Fibroblast of peridontal ligament (primary cell): ENCODE data around the gene RADIL.
A peak's percentile ranks its signal among the peaks of the same experiment; 100 is the strongest.
"Not testable (repeated sequence)": the region's sequence is repeated elsewhere in the genome, so short reads cannot be mapped to it uniquely, and the experiment has no call there.

Source experiments
- DNase-seq: peaks from one replicate; pipeline ENCODE4 v3.0.0-alpha.2; 2010; ENCODE audit errors: extremely low read depth

RADIL gene, protein sequence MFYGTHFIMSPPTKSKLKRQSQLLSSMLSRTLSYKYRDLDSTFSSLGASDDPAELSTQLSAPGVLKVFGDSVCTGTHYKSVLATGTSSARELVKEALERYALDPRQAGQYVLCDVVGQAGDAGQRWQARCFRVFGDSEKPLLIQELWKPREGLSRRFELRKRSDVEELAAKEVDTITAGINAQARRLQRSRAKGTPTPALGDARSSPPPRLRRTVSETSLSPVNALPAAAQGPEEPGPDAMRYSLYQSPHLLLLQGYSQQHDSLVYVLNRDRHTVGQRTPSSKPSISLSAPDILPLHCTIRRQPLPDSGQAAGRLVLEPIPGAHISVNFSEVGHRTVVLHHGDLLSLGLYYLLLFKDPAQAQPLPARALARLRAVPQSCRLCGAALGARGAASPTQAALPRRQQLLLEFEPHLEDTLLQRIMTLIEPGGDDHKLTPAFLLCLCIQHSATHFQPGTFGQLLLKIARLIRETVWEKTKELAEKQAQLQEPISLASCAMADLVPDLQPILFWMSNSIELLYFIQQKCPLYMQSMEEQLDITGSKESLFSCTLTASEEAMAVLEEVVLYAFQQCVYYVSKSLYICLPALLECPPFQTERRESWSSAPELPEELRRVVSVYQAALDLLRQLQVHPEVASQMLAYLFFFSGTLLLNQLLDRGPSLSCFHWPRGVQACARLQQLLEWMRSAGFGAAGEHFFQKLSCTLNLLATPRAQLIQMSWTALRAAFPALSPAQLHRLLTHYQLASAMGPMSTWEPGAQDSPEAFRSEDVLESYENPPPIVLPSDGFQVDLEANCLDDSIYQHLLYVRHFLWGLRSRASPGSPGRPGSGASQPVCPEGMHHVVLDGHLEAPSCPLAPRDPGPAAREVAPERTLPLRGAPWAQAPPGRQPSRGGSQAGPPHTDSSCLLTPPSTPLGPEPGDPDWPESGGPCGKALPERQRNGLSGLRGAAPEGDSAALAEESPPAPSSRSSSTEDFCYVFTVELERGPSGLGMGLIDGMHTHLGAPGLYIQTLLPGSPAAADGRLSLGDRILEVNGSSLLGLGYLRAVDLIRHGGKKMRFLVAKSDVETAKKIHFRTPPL

DNA sequence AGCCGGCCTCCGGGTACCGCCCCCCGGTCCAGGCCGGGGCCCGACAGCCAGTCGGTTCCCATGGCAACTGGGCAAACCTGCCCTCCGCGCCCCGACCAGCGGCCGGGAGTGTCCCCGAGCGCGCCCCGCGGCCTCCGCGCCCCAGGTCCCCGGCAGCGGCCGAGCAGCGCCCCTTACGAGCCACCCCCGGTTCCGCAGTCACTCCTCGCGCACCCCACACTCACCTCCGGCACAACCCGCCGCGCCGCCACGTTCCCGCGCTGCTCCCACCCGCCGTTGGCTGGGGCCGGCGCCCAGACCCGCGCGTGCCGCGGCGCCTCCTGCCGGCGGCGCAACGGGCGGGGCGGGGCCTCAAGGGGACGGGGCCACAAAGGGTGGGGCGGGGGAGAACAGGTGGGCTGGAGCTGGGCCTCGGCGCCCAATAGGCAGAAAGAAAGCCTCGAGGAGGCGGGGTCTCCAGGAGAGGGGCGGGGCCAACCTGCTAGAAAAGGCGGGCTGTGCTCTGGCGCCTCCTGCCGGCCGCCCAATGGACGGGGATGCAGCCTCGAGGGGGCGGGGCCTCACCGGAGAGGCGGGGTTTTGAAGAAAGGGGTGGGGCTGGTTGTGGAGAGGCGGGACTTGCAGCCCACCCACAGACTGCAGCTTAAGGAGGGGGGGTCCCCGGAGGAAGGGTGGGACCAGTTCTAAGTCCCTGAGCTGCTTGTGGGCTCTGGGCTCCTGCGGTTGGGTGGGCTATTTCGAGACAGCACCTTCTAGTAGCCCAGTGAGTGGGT lies at the start of gene RADIL:
RADIL (minus strand) TSS at position 345 of the 773 bp plus-strand sequence. CDS start 5,577 bp downstream, outside the sequence.
- DNase-seq, result peak; percentile 81

DNA sequence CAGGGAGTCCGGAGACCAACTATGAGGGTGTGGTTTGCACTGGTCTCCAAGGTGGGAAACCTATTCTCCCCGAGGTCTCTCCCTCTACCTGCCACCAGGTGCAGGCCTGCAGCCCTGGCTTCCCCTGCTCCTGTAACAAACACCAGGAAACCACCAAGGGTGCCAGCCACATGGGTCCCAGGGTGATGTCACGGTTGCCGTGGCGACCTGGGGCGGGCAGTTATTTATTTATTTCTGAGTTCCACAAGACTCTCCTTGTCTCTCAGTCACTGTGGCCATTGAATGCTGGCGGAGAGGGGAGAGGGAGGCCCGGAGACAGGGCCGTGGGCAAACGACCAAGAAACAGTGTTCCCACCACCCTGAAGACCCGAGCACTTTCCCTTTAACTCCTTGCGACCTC lies 48.4 kb upstream of the RADIL start:
- DNase-seq, result no peak

DNA sequence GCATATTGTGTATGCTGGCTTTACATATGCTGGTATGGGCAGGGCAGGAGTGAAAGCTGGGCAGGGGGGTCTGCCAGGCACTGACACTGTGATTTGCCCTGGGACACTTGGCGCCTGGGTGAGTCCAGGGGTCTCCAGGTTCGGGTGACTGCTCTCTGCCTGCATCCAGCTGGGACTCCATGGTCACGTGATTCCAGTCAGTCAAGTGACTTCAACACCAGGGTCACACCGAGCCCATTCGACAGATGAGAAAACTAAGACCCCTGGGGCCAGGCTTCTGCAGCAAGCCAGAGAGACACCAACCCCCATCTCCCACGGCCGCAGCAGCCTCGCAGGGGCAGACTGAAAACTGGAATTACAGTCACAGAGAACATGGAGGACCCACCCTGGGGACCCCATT lies 45.5 kb upstream of the RADIL start:
- DNase-seq, result no peak

DNA sequence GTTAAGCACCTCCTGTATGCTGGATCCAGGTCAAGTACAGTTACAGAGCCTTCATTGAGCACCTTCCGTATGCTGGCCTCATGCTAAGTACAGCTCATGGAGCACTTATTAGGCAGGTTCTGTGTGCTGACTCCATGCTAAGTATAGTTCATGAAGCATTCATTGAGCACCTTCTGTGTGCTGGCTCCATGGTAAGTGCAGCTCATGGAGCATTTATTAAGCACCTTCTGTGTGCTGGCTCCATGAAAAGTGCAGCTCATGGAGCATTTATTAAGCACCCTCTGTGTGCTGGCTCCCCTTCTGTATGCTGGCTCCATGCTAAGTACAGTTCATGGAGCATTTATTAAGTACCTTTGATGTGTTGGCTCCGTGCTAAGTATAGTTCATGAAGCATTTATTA lies 44.9 kb upstream of the RADIL start:
- no peak for DNase-seq

DNA sequence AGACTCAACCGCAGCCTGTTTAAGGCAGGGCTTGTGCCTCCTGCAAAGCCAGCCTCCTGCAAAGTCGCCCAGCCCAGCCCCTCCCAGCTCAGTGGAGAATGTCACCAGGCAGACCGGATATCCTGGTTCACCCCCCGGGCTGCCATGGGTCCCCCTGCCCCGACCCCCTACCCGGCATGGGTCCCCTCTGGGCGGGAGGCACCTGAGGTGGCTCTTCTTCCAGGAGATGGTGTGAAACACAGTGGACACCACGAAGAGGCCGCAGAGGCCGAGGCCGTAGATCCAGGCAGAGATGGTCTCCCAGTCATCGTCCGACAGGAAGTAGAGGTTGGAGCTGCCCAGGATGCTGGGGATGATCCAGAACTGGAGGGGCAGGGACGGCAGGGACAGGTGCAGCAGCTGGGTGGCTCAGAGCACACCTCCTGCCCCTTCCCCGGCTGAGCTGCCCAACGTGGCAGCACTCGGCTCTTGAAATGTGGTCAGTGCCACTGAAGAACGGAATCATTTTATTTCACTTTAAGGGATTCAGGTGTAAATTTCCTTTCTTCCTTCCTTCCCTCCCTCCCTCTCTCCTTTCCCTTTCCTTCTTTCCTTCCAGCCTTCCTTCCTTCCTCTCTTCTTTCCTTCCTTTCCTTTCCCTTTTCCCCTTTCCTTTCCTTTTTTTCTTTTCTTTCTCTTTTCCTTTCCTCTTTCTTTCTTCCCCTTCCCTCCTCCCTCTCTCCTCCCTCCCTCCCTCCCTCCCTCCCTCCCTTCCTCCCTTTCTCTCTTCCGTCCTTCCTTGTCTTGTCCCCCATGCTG lies 36.7 kb upstream of the RADIL start:
- DNase-seq, result no peak

DNA sequence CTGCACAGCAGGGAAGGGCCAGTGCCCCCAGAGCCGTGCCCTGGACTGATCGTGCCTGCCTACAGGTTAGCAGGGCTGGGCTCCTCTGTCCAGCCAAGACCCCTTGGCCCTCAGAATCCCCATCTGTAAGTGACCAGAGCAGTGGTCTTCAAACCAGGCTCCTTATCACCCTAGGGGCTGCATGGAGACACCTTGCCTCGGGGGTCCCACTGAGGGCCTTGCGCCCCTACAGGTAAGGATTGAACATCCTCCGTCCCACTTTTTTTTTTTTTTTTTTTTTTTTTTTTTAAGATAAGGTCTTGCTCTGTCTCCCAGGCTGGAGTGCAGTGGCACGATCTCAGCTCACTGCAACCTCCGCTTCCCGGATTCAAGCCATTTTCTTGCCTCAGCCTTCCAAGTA lies 32.6 kb upstream of the RADIL start:
- no peak for DNase-seq

DNA sequence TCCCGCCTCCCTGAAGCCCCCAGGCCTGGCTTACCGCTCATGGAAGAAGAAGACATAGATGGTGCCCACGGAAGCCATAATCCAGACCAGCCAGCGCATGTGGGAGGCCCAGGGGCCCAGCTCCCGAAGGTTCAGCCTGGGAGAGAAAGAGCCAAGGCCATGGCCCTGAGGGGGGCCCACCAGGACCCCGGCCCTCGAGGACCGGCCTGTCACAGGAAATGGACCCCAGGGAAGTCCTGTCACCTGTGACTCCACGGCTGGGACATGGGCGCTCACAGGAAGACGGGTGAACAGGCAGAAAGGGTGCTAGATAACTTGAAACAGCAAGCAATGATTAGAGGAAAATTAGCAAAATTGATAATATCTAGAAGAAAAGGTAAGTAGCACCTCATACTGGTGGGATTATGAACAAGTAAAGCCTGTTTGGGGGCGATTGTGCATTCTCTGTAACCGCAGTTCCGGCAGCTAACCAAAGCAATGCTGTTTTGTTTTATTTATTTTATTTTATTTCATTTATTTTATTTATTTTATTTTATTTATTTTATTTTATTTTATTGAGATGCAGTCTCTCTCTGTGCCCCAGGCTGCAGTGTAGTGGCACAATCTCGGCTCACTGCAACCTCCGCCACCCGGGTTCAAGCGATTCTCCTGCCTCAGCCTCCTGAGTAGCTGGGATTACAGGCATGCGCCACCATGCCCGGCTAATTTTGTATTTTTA lies 27.8 kb upstream of the RADIL start:
- DNase-seq, result no peak

DNA sequence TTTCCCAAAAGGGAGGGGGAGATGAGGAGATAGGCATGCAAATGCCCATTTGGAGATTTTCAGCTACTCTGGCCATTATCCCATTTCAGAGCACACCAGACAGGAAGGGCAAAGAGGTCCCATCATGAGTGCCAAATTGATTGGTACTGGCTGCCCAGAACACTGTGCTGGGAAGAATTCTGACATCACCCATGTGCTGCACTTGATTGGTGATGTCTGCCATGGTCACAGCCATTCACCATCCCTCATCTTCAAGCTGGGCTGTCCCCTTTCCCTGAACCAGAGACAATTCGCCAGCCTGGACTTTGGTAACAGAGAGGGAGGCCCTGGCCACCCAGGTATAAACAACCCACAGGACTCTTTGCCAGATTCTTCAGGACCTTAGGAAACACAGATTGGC lies 23.2 kb upstream of the RADIL start:
- no peak for DNase-seq

DNA sequence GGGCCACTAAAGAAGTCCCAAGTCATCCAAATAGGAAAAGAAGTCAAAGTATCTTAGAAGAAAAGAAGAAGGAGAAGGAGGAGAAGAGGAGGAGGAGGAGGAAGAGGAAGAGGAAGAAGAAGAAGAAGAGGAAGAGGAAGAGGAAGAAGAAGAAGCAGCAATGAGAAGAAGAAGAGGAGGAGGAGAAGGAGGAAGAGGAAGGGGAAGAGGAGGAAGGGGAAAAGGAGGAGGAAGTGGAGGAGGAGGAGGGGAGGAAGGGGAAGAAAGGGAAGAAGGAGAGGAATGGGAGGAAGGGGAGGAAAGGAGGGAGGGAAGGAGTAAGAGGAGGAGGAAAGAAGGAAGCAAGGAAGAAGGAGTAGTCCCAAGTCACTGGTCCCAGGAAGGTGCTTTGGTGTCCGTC lies 21.7 kb upstream of the RADIL start:
- DNase-seq, result no peak

DNA sequence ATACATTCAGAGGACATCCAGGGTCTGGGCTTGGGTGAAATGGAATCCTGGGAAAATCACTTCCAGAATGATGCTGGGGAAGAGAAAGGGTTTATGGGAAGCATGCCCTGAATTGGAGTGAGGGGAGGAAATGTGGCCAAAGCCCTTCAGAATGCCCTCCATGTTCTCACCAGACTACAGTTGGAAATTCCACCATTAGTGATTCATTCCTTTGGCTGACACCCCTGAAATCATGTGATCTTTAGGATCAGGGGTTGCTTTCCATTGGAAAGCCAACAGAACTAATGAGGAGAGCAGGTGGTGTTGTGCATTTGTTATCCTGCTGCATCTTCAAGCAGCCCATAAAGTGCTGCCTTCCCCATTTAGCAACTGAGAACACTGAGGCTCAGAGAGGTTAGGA lies 20.8 kb upstream of the RADIL start:
- DNase-seq, result no peak

DNA sequence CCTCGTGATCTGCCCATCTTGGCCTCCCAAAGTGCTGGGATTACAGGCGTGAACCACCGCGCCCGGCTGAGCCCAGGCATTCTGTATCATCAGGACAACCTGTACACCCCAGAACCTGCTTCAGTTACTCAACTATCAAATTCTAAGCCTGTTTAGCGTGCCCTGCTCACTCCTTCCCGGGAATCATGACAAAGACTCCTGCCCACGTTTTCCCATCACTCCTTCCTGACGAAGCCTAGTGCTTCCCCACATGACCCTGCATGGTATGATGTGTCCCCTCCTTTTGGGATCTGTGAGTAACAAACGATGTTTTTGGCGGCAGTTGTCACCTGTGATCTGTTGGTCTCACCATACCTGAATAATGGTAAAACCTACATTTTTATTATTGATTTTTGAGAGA lies 12.2 kb upstream of the RADIL start:
- no peak for DNase-seq

DNA sequence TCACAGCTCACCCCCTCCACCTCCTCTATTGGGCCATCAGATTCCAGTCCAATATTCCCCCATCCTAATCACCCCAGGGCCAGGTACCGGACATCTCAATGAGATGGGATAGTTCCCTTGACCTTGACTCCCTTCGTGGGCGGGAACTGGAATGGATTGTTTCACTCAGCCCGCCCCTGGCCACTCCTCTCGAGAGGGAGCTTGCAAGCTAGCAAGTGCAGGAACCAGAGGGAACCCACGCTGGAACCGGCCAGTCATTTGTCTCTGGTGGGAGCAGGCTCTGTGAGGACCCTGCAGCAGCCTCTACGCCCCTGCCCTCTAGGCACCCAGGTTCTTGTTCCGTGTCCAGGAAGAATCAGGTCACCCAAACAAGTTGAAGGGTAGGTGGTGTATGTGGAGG lies 11.0 kb upstream of the RADIL start:
- DNase-seq, result no peak

DNA sequence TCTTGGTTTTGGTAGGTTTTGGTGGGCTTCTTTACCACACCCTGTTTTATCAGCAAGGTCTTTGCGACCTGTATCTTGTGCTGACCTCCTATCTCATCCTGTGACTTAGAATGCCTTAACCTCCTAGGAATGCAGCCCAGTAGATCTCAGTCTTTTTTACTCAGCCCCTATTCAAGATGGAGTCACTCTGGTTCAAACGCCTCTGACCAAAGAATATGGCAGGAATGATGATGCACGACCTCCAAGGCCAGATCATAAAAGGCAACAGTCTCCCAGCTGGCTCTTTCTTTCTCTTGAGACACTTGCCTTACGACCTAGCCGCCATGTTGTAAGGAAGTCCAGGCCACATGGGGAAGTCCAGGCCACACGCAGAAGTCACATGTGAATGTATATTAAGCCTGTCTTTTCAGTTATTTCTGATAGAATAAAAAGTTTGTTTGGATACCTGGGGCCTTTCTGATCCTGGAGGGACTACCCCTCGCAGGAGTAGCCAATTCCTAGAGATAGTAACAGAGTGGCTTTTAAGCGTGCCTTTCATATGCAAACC lies 10.5 kb upstream of the RADIL start:
- DNase-seq, result no peak

DNA sequence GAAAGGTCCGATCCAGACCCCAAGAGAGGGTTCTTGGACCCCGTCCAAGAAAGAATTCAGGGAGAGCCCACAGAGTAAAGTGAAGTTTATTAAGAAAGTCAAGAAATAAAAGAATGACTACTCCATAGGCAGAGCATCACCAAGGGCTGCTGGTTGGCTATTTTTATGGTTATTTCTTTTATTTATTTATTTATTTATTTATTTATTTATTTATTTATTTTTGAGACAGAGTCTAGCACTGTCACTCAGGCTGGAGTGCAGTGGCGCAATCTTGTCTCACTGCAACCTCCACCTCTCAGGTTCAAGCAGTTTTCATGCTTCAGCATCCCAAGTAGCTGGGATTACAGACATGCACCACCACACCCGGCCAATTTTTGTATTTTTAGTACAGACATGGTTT lies 9.7 kb upstream of the RADIL start:
- not testable (repeated sequence) for DNase-seq

DNA sequence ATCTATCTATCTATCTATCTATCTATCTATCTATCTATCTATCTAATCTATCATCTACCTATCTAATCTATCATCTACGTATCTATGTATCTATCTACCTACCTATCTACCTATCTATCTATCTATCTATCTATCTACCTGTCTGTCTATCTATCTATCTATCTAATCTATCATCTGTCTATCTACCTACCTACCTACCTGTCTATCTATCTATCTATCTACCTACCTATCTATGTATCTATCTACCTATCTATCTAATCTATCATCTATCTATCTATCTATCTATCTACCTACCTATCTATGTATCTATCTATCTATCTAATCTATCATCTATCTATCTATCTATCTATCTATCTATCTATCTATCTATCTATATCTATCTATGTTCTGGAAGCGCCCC lies 8.0 kb upstream of the RADIL start:
- DNase-seq, result not testable (repeated sequence)

DNA sequence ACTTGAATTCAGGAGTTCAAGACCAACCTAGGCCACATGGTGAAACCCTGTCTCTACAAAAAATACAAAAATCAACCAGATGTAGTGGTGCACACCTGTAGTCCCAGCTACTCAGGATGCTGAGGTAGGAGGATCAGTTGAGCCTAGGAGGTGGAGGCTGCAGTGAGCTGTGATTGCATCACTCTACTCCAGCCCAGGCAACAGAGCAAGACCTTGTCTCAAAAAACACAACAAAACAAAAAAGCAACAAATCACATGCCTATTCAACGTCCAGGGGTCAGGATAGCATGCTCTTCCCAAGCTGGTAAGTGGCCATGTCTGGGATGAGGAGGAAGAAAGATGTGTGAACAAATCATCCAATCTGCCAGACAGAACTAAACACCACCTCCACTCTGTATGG lies 6.2 kb upstream of the RADIL start:
- DNase-seq, result no peak

DNA sequence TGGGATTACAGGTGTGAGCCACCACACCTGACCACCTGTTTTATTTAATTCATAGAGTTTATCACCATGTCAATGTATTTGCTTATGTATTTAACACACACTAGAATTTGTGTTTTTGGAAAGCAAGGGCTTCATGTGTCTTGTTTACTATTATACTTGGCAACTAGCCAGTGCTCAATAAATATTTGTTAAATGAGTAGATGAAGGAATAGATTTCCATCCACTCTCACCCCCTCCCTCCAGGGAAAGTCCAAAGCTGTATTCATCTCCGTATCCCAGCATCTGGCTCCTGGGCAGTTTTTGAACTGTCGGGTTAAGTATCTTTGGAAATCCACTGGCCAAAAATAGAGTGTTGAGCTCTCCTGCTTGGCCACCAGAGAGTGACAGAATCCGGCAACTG lies 4.6 kb upstream of the RADIL start:
- no peak for DNase-seq

DNA sequence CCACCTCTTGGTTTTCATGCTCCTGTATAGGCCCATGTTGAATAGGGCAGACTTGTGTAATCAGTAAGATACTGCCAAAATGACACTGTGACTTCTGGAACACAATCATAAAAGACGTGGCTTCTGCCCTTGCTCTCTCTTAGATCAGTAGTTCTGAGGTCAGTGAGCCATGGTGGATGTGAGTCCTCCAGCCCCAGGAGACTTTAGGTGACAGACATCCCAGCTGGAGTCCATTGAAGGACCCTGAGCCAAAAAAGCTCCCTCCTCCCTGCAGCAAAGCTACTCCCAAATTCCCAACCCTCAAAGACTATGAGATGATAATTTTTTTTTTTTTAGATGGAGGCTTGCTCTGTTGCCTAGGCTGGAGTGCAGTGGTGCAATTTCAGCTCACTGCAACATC lies 3.2 kb upstream of the RADIL start:
- no peak for DNase-seq

DNA sequence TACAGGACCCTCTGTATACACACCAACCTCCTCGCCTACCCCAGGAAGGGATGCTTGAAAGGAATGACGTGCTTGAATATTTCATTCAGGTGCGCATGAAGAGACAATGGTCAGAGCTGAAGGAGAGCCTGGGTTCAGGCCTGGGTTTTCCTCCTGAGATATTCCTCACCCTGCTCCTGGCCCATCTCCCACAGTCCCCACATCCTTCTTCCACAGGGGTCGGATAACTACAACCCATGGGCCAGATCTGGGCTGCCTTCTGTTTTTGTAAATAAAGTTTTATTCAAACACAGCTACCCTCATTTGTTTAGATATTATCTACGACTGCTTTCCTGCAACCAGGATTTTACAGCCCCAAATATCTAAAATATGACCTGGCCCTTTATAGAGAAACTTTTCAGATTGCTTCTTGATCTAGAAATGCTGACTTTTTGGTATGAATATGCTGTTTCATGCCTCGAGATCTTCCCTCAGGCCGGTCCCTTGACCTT lies 1.8 kb upstream of the RADIL start:
- DNase-seq, result no peak

DNA sequence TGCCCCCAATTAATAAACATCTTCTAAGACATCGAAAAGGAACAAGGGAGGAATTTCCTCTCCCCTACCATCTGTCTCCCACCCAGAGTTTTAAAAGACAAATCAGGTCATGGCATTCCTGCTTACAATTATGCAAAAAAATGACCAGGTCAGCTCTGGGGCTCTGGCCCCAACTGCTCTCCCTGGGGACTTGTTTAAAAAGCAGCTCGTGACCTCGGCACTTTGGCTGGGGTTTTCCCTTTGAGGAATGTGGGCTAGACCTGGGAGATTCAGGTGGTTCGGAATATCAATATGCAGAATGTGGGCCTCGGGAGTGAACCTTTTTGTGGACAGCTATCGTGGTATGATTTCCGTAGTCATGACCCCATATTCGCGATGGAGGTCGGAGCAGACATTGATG lies 648 bp upstream of the RADIL start:
- no peak for DNase-seq
